Spleen (tissue), 11 donors: Measurements from ENCODE around the gene MRPS5. TPM values are rescaled to one million over a fixed set of nuclear protein-coding genes. Genes with fewer than 3 reads are reported as not detected.
A peak's percentile ranks its signal among the peaks of the same experiment; 100 is the strongest.

ENCODE experiments used
- DNase-seq: peaks from one replicate; pipeline ENCODE4 v3.0.0-alpha.2; 2020
- H3K27ac ChIP-seq, 8 donors: fragments of 200-600 bp; sonication (generic) in 7 of 8; 1 replicate in 4 of 8; 2 replicates in 4 of 8; pipeline versions ENCODE4 v1.5.0 to v1.8.0; 2016 to 2021; ENCODE audit warnings: inconsistent platforms in 4 of 8, mild to moderate bottlenecking in 4 of 8, moderate library complexity in 1 of 8
- H3K27me3 ChIP-seq, 7 donors: fragments of 200-600 bp; sonication (generic) in 6 of 7; replicated peaks in 1 of 7; 1 replicate in 4 of 7; 2 replicates in 3 of 7; pipeline versions ENCODE4 v1.5.0 to v1.8.0; 2016 to 2021; ENCODE audit warnings: inconsistent platforms in 3 of 7, mild to moderate bottlenecking in 1 of 7
- H3K36me3 ChIP-seq, 6 donors: fragments of 200-600 bp; sonication (generic) in 5 of 6; 1 replicate in 4 of 6; 2 replicates in 2 of 6; pipeline versions ENCODE4 v1.5.0 to v1.8.0; 2016 to 2021; ENCODE audit warnings: inconsistent platforms in 2 of 6
- H3K4me1 ChIP-seq, 6 donors: fragments of 200-600 bp; sonication (generic) in 5 of 6; 1 replicate in 3 of 6; 2 replicates in 3 of 6; pipeline versions ENCODE4 v1.5.0 to v1.8.0; 2016 to 2021; ENCODE audit warnings: inconsistent platforms in 3 of 6
- H3K4me3 ChIP-seq, 8 donors: fragments of 200-600 bp; sonication (generic) in 7 of 8; 1 replicate in 4 of 8; 2 replicates in 4 of 8; pipeline versions ENCODE4 v1.5.0 to v1.8.0; 2016 to 2021; ENCODE audit warnings: inconsistent platforms in 4 of 8, mild to moderate bottlenecking in 4 of 8, moderate library complexity in 2 of 8
- H3K9me3 ChIP-seq, 8 donors: fragments of 200-600 bp; sonication (generic) in 7 of 8; 1 replicate in 4 of 8; 2 replicates in 4 of 8; pipeline versions ENCODE4 v1.5.0 to v1.8.0; 2016 to 2021; ENCODE audit warnings: inconsistent platforms in 4 of 8
- POLR2A ChIP-seq, 3 donors: fragments of 450-650 bp; IDR thresholded peaks; one replicate each; pipeline ENCODE4 v1.5.1; 2017; ENCODE audit warnings: antibody characterized with exemption in 3 of 3, mild to moderate bottlenecking in 1 of 3
- POLR2AphosphoS5 ChIP-seq, 3 donors: sonication (generic); formaldehyde crosslinking; IDR thresholded peaks; one replicate each; pipeline ENCODE4 v1.5.1; 2017; ENCODE audit warnings: antibody characterized with exemption in 3 of 3
- WGBS, 5 donors: extraction: QIAGEN DNeasy Blood & Tissue Kit in 3 of 5; methylation state at CpG; one replicate each; pipeline versions ENCODE4 v1.1.5 to v1.1.7; 2013 to 2018; 5-methylcytosine and 5-hydroxymethylcytosine counted together
- intact Hi-C: fragments of 100-400 bp; cut with DNase I; formaldehyde crosslinking; loops from one replicate; pipeline ENCODE4 v1.15.0; 2023; ENCODE audit warnings: low total_unique reads
- polyA plus RNA-seq, 3 donors: library from polyadenylated mRNA; stranded (reverse); fragments of 200-250 nt; gene quantifications; one replicate each; pipeline ENCODE4 v1.2.1, GENCODE V29; 2013
- total RNA-seq, 7 donors: library from RNA; depleted of rRNA in 3 of 7; stranded (reverse); fragments of >200 nt in 3 of 7; fragmentation: NEBNext Ultra II Directional in 4 of 7; extraction: Animal tissue kit (Norgen Biotek cat#: 25700) in 4 of 7; gene quantifications; one replicate each; pipeline versions ENCODE4 v1.1.0 to v1.2.1, GENCODE V29; 2016 to 2021
- TF ChIP-seq, protein P1 (sequence below), 11 experiments: fragments of 200-600 bp in 7 of 11; fragments of 450-650 bp in 4 of 11; sonication (generic) in 4 of 11; IDR thresholded peaks in 8 of 11; conservative IDR thresholded peaks in 3 of 11; 1 replicate in 7 of 11; 2 replicates in 4 of 11; pipeline versions ENCODE4 v1.4.0 to v1.8.0; 2016 to 2021; ENCODE audit warnings: antibody characterized with exemption in 11 of 11, inconsistent platforms in 4 of 11, mild to moderate bottlenecking in 1 of 11
- donor health status: healthy with polysubstance abuse.
- donor health status: DM: no; HTN: no; CAD: no; lungs with moderate emphysema.
- donor health status: DM: no; HTN: no; CAD: no.
- donor health status: Bipolar disorder and iron deficiency.
- donor health status: healthy.
- donor health status: DM: no; HTN: no; CAD: no.
- donor health status: DM: yes; HTN: yes; CAD: no.

The MRPS5 gene
- total and polyA plus RNA-seq, 10 donors, result 37.5 to 92.2 (median 53.7) TPM

DNA sequence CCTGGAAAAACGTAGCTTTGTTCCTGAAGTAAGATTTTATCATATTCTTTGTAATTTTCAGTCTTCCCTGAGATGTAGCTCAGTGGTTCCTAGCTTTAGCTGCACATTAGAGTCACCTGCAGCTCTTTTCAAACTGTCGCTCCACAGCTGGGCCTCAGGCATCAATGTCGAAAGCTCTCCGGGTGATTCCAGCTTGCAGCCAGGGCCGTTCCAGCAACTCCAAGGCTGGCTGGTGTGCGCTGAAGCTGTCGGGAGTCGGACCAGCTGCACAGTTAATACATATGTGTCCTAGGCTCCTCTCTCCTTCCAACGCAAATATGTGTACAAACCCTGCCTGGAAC, 43.4 kb upstream of the MRPS5 start:
- DNase-seq, result no peak
- peaks cover 14 to 37% (median 29%) of the 10 kb centered on the region in 6 donors for H3K4me1 ChIP-seq
- no peaks in the 10 kb centered on the region for H3K9me3 ChIP-seq
- H3K27me3 ChIP-seq, result no peaks in the 10 kb centered on the region
- H3K36me3 ChIP-seq, result no peaks in the 10 kb centered on the region
- peak overlapping the region; percentile 86 to 95 (median 92) for H3K27ac ChIP-seq
- TF ChIP-seq, protein P1, sequence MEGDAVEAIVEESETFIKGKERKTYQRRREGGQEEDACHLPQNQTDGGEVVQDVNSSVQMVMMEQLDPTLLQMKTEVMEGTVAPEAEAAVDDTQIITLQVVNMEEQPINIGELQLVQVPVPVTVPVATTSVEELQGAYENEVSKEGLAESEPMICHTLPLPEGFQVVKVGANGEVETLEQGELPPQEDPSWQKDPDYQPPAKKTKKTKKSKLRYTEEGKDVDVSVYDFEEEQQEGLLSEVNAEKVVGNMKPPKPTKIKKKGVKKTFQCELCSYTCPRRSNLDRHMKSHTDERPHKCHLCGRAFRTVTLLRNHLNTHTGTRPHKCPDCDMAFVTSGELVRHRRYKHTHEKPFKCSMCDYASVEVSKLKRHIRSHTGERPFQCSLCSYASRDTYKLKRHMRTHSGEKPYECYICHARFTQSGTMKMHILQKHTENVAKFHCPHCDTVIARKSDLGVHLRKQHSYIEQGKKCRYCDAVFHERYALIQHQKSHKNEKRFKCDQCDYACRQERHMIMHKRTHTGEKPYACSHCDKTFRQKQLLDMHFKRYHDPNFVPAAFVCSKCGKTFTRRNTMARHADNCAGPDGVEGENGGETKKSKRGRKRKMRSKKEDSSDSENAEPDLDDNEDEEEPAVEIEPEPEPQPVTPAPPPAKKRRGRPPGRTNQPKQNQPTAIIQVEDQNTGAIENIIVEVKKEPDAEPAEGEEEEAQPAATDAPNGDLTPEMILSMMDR (IDR thresholded peaks at IDR 0.05 in 8 of 11, conservative IDR thresholded peaks at IDR 0.05 in 3 of 11), result no peak
- TF ChIP-seq POLR2AphosphoS5 (IDR thresholded peaks at IDR 0.05) (no peak), POLR2A (IDR thresholded peaks at IDR 0.05) (no peak)
- H3K4me3 ChIP-seq, result peak overlapping the region; percentile 68 to 92 (median 83)
- 0 to 3% (median 2%) methylated on average over 9 of the region's 9 CpGs for WGBS, 5 donors
- intact Hi-C loops, result loop anchor here (5.0 kb wide), 1 partner anchor 43 kb away; the partner anchor contains the start of gene MRPS5

DNA sequence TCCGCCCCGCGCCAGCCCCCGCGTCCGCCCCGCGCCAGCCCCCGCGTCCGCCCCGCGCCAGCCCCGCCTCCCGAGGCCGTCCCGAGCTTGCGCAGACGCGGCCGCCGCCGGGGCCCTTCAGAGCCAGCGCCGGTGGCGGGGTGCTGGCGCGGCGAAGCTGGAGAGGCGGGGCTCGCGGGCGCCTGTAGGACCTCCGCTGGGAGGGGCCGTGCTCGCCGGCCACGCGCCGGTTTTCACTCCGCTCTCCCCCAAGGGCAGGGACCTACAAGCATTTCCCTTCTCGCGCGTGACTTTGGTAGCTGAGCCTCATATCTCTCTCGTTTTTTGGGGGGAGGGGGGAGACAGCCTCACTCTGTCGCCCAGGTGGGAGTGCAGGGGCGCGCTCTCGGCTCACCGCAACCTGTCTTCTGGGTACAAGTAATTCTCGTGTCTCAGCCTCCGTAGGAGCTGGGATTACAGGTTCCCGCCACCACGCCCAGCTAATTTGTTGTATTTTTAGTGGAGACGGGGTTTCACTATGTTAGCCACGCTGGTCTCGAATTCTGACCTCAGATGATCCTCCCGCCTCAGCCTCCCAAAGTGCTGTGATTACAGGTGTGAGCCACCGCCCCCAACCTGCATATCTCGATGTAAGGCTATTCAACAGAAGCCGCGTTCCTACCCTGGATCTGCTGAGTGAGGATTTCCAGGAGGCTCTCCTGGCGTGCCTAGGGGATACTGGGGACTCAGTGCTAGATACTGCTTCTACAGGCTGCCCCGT, 38.3 kb upstream of the MRPS5 start, which contains the start of gene ZNF514:
ZNF514 (minus strand) TSS at position 159 of the 760 bp plus-strand sequence. CDS start 6,595 bp downstream, outside the sequence.
- Histone ChIP-seq H3K4me1 (peaks cover 17 to 40% (median 30%) of the 10 kb centered on the region in 6 donors), H3K4me3 (peak within 1 kb of the TSS; percentile 50 to 91 (median 64)), H3K27me3 (no peaks in the 10 kb centered on the region), H3K9me3 (peaks cover 0 to 23% (median 13%) of the 10 kb centered on the region in 8 donors), H3K27ac (peak within 1 kb of the TSS; percentile 59 to 87 (median 79)), H3K36me3 (peaks cover under 1 to 23% (median 15%) of the 10 kb centered on the region in 6 donors)
- TF ChIP-seq, protein P1 (IDR thresholded peaks at IDR 0.05 in 8 of 11, conservative IDR thresholded peaks at IDR 0.05 in 3 of 11), result no peak
- peak; percentile 52 to 71 (median 59) for TF ChIP-seq POLR2AphosphoS5 (IDR thresholded peaks at IDR 0.05)
- peak in 1 of 3 donors; percentile 5 for TF ChIP-seq POLR2A (IDR thresholded peaks at IDR 0.05)
- 13 to 30% (median 17%) methylated on average over 19 to 64 of the region's 64 CpGs for WGBS, 5 donors
- intact Hi-C loops, result no loop called here
- DNase-seq, result peak; percentile 94

DNA sequence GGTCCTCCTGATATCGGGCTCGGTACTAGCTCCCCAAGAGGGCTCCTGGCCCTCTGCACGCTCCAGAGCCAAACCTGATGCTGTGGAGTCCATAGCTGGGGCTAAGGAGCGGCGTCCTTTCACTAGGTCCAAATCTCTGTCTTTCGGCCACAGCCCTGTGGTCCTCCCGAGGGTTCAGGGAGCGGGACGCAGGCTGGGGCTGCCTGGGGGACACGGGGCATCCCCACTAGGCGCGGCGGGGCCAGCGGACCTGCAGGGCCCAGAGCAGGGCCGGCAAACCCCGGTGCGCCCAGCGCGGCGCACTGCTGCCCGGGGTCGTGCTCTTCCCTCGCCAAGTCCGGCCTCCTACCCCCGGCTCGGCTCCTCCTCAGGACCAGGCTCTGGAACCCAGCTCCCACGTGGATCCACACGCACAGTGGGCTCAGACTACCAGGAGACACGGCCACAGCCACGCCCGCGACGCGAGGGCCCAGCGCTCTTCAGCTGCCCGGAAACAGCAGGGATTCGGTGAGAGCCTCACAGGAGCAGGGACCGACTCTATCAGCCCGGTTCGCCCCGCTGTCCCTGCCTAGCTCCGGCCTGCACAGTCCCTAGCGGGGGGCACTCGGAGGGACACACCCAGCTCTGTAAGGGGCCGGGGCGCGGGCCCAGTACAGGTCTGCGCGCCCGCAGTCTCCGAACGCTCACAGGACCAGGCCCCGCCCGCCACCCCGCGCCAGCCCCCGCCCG, 37.4 kb upstream of the MRPS5 start:
- TF ChIP-seq, protein P1 (IDR thresholded peaks at IDR 0.05 in 8 of 11, conservative IDR thresholded peaks at IDR 0.05 in 3 of 11), result no peak
- TF ChIP-seq POLR2A (IDR thresholded peaks at IDR 0.05) (no peak), POLR2AphosphoS5 (IDR thresholded peaks at IDR 0.05) (no peak)
- Histone ChIP-seq H3K4me1 (peaks cover 9 to 32% (median 22%) of the 10 kb centered on the region in 6 donors), H3K27ac (peak overlapping the region; percentile 14 to 87 (median 74)), H3K36me3 (peaks cover 2 to 32% (median 23%) of the 10 kb centered on the region in 6 donors), H3K4me3 (peak overlapping the region; percentile 50 to 91 (median 64)), H3K9me3 (peaks cover 0 to 31% (median 21%) of the 10 kb centered on the region in 8 donors), H3K27me3 (no peaks in the 10 kb centered on the region)
- DNase-seq, result peak; percentile 88
- WGBS, 5 donors, result 3 to 14% (median 5%) methylated on average over 6 to 58 of the region's 58 CpGs
- intact Hi-C loops, result no loop called here
